Measurements from ENCODE around the gene HIVEP3. TPM values are rescaled to one million over a fixed set of nuclear protein-coding genes. Genes with fewer than 3 reads are reported as not detected.

Gene HIVEP3
- total RNA-seq, 1 experiment from 2014 or later = 0.55 TPM

- TF ChIP-seq ZNF425 (CRISPR knock-in tag; conservative IDR thresholded peaks at IDR 0.05) = no peak
Observed at GRCh38 chr1:41724926-41725325, 193.8 kb downstream of the HIVEP3 start (continued).

GRCh38 chr1:41724248-41724647 is 194.5 kb downstream of the HIVEP3 start:
- H3K4me3 Mint-ChIP-seq = no peak overlapping the region
- no peak overlapping the region for H3K27ac Mint-ChIP-seq
- TF ChIP-seq GABPB1 (CRISPR knock-in tag; IDR thresholded peaks at IDR 0.05) = no peak
- TF ChIP-seq TP53 (CRISPR knock-in tag; IDR thresholded peaks at IDR 0.05) = no peak
- no peak for TF ChIP-seq MLX (CRISPR knock-in tag; IDR thresholded peaks at IDR 0.05)
- no peak for TF ChIP-seq AFF4 (CRISPR knock-in tag; IDR thresholded peaks at IDR 0.05; ENCODE audit: borderline replicate concordance)
- no peak for TF ChIP-seq ATF6 (CRISPR knock-in tag; IDR thresholded peaks at IDR 0.05)
- no peak for TF ChIP-seq HMGA2 (CRISPR knock-in tag; IDR thresholded peaks at IDR 0.05)
- TF ChIP-seq ATF1 (CRISPR knock-in tag; IDR thresholded peaks at IDR 0.05) = no peak
- TF ChIP-seq CBFB (CRISPR knock-in tag; IDR thresholded peaks at IDR 0.05; ENCODE audit: low read depth) = no peak
- no peak for TF ChIP-seq ZMAT4 (CRISPR knock-in tag; IDR thresholded peaks at IDR 0.05)
- H3K4me1 Mint-ChIP-seq = 0 out of 2 replicates have a peak, but pooled peaks cover 3% of the 10 kb centered on the region
- H3K27me3 Mint-ChIP-seq (ENCODE audit: low read depth) = no peaks in the 10 kb centered on the region; the same call in 1 of the 2 replicates
- ATAC-seq = no peak
- H3K9me3 Mint-ChIP-seq = no peaks in the 10 kb centered on the region
- ChIA-PET POLR2A (no interaction called here), CTCF (interaction anchor here (0.8 kb wide), 1 partner anchor 150 kb away, joined by 3 read pairs; no protein-coding TSS in a partner anchor)
- H3K36me3 Mint-ChIP-seq = no peaks in the 10 kb centered on the region
- no peak for DNase-seq (ENCODE audit: low spot score)

- CTCF ChIA-PET = interaction anchor here (0.8 kb wide), 1 partner anchor 150 kb away, joined by 3 read pairs; no protein-coding TSS in a partner anchor
- POLR2A ChIA-PET = no interaction called here
Observed at GRCh38 chr1:41723786-41724185, 194.9 kb downstream of the HIVEP3 start.

More at GRCh38 chr1:41723786-41724185, 194.9 kb downstream of the HIVEP3 start:
- ATAC-seq = no peak
- no peaks in the 10 kb centered on the region; the same call in 1 of the 2 replicates for H3K27me3 Mint-ChIP-seq (ENCODE audit: low read depth)
- H3K36me3 Mint-ChIP-seq = no peaks in the 10 kb centered on the region
- 0 out of 2 replicates have a peak, but pooled peaks cover 3% of the 10 kb centered on the region for H3K4me1 Mint-ChIP-seq
- no peaks in the 10 kb centered on the region for H3K9me3 Mint-ChIP-seq
- TF ChIP-seq ARID4B (CRISPR knock-in tag; IDR thresholded peaks at IDR 0.05; ENCODE audit: borderline replicate concordance) (no peak), ZNF138 (CRISPR knock-in tag; conservative IDR thresholded peaks at IDR 0.05) (no peak), FOXJ3 (CRISPR knock-in tag; IDR thresholded peaks at IDR 0.05; ENCODE audit: borderline replicate concordance) (no peak), SMAD4 (CRISPR knock-in tag; IDR thresholded peaks at IDR 0.05) (no peak)
- no peak for DNase-seq (ENCODE audit: low spot score)
- H3K4me3 Mint-ChIP-seq = no peak overlapping the region
- H3K27ac Mint-ChIP-seq = no peak overlapping the region

Measured in WTC11 (cell line).